Measurements from ENCODE around the gene SIRPG. TPM values are rescaled to one million over a fixed set of nuclear protein-coding genes. Genes with fewer than 3 reads are reported as not detected.
A peak's percentile ranks its signal among the peaks of the same experiment; 100 is the strongest.

Gene SIRPG
- total RNA-seq, 3 donors from 2014 or later (not counting 1 experiment from before 2014, with no cell fraction given) = 1.9 to 3.9 (median 3.1) TPM

DNA sequence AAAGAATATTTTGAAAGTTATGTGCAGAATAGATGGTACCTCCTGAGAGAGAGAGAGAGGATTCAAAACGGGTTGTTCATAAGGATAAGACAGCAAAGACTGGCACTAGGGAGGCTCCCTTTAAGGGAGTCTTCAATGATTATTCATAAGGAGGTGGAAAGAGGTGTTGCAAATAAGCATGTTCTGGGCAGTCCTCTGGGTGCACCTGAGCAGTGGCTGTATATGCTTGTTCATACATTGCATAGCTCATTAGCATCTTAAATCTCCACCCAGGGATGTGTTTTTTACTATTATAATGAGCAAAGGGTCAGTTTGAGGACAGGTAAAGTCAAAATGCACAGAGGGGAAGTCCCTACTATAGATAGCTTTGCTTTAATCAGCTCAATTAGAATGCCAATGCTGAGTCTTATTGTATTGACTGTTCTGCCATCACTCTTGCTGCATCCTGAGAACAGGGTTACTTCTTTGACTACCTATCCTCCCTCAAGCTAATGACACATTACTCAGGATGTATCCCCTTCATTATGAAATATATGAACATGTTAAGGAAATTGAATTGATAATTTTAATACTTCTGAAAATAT is 10.0 kb upstream of the SIRPG start:
- DNase-seq (no peak), ATAC-seq (no peak)
- no peak overlapping the region for H3K27ac ChIP-seq (ENCODE audit: low read length)
- no peaks in the 10 kb centered on the region for H3K9me3 ChIP-seq (ENCODE audit: control insufficient read depth, insufficient read depth, low read length)
- H3K27me3 ChIP-seq (ENCODE audit: control insufficient read depth, insufficient read depth, low read length) = no peaks in the 10 kb centered on the region
- H3K27me3 Mint-ChIP-seq (ENCODE audit: low read depth in 2 of 2) = no peaks in the 10 kb centered on the region
- H3K9me3 Mint-ChIP-seq = no peaks in the 10 kb centered on the region
- intact Hi-C loops (cut with micrococcal nuclease) = no loop called here
- no peak overlapping the region for H3K4me3 ChIP-seq (ENCODE audit: low read length)
- no peaks in the 10 kb centered on the region for H3K36me3 ChIP-seq (ENCODE audit: control insufficient read depth, insufficient read depth, low read length)
- no peak overlapping the region for H3K27ac Mint-ChIP-seq
- H3K36me3 Mint-ChIP-seq = no peaks in the 10 kb centered on the region
- peaks cover 26 to 28% of the 10 kb centered on the region in 2 donors for H3K4me1 Mint-ChIP-seq
- H3K4me1 ChIP-seq (ENCODE audit: control insufficient read depth, insufficient read depth, low read length) = peaks cover 32% of the 10 kb centered on the region
- 59% methylated on average over 1 of the region's 1 CpG for WGBS (ENCODE audit: insufficient coverage)
- TF ChIP-seq, protein P1, sequence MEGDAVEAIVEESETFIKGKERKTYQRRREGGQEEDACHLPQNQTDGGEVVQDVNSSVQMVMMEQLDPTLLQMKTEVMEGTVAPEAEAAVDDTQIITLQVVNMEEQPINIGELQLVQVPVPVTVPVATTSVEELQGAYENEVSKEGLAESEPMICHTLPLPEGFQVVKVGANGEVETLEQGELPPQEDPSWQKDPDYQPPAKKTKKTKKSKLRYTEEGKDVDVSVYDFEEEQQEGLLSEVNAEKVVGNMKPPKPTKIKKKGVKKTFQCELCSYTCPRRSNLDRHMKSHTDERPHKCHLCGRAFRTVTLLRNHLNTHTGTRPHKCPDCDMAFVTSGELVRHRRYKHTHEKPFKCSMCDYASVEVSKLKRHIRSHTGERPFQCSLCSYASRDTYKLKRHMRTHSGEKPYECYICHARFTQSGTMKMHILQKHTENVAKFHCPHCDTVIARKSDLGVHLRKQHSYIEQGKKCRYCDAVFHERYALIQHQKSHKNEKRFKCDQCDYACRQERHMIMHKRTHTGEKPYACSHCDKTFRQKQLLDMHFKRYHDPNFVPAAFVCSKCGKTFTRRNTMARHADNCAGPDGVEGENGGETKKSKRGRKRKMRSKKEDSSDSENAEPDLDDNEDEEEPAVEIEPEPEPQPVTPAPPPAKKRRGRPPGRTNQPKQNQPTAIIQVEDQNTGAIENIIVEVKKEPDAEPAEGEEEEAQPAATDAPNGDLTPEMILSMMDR (IDR thresholded peaks at IDR 0.05) = no peak
- H3K4me3 Mint-ChIP-seq = no peak overlapping the region

DNA sequence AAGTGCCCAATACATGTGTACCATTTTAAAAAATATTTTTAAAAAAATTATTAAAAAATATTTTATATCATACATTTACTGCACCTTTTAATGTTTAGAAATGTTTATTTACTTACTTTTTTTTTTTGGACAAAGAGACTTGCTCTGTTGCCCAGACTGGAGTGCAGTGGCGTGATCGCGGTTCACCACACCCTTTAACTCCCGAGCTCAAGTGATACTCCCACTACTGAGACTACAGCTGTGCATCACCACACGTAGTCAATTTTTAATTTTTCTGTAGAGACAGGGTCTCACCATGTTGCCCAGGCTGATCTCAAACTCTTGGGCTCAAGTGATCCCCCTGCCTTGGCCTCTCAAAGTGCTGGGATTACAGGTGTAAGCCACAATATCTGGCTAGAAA is 9.2 kb upstream of the SIRPG start:
- DNase-seq (no peak), ATAC-seq (no peak)
- Mint-ChIP-seq H3K4me3 (no peak overlapping the region), H3K4me1 (peaks cover 26 to 27% of the 10 kb centered on the region in 2 donors), H3K27me3 (ENCODE audit: low read depth in 2 of 2) (no peaks in the 10 kb centered on the region), H3K36me3 (no peaks in the 10 kb centered on the region), H3K27ac (no peak overlapping the region), H3K9me3 (no peaks in the 10 kb centered on the region)
- Histone ChIP-seq H3K27ac (ENCODE audit: low read length) (no peak overlapping the region), H3K36me3 (ENCODE audit: control insufficient read depth, insufficient read depth, low read length) (no peaks in the 10 kb centered on the region), H3K4me1 (ENCODE audit: control insufficient read depth, insufficient read depth, low read length) (peaks cover 32% of the 10 kb centered on the region), H3K4me3 (ENCODE audit: low read length) (no peak overlapping the region), H3K9me3 (ENCODE audit: control insufficient read depth, insufficient read depth, low read length) (no peaks in the 10 kb centered on the region), H3K27me3 (ENCODE audit: control insufficient read depth, insufficient read depth, low read length) (no peaks in the 10 kb centered on the region)
- intact Hi-C loops (cut with micrococcal nuclease) = no loop called here
- TF ChIP-seq, protein P1 (IDR thresholded peaks at IDR 0.05) = no peak
- WGBS (ENCODE audit: insufficient coverage) = 78% methylated on average over 4 of the region's 5 CpGs

DNA sequence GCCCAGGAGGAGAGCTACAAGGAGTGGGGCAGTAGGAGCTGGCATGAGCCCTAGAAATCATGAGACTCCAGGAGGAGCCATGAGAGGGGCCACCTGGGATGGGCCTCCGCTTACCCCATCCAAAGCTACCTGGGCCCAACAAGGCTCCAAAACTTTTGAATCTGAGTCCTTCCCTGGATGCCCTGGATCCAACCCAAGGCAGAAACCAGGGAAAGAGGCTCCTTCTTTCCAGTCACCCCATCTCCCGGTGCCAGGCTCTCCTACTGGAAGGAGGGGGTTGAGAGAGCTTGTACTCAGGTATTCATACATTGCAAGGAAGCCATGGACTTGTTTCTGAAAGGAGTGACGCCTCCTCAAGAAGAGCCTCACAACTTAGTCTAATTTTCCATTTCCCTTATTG is 7.8 kb upstream of the SIRPG start:
- no peak overlapping the region for H3K4me3 ChIP-seq (ENCODE audit: low read length)
- no peaks in the 10 kb centered on the region for H3K9me3 ChIP-seq (ENCODE audit: control insufficient read depth, insufficient read depth, low read length)
- Mint-ChIP-seq H3K4me3 (peak overlapping the region; percentile 40), H3K4me1 (peaks cover 32 to 39% of the 10 kb centered on the region in 2 donors), H3K36me3 (no peaks in the 10 kb centered on the region), H3K9me3 (no peaks in the 10 kb centered on the region), H3K27ac (peak overlapping the region in 1 of 2 donors; percentile 23), H3K27me3 (ENCODE audit: low read depth in 2 of 2) (no peaks in the 10 kb centered on the region)
- H3K27me3 ChIP-seq (ENCODE audit: control insufficient read depth, insufficient read depth, low read length) = no peaks in the 10 kb centered on the region
- 75% methylated on average over 1 of the region's 3 CpGs for WGBS (ENCODE audit: insufficient coverage)
- peaks cover 42% of the 10 kb centered on the region for H3K4me1 ChIP-seq (ENCODE audit: control insufficient read depth, insufficient read depth, low read length)
- H3K36me3 ChIP-seq (ENCODE audit: control insufficient read depth, insufficient read depth, low read length) = no peaks in the 10 kb centered on the region
- no peak for ATAC-seq
- peak overlapping the region; percentile 13 for H3K27ac ChIP-seq (ENCODE audit: low read length)
- intact Hi-C loops (cut with micrococcal nuclease) = no loop called here
- no peak for DNase-seq
- TF ChIP-seq, protein P1 (IDR thresholded peaks at IDR 0.05) = no peak

GRCh38 chr20:1664911-1665310 is 7.3 kb upstream of the SIRPG start:
- Histone ChIP-seq H3K4me3 (ENCODE audit: low read length) (no peak overlapping the region), H3K36me3 (ENCODE audit: control insufficient read depth, insufficient read depth, low read length) (no peaks in the 10 kb centered on the region), H3K27ac (ENCODE audit: low read length) (peak overlapping the region; percentile 13), H3K27me3 (ENCODE audit: control insufficient read depth, insufficient read depth, low read length) (no peaks in the 10 kb centered on the region), H3K4me1 (ENCODE audit: control insufficient read depth, insufficient read depth, low read length) (peaks cover 42% of the 10 kb centered on the region), H3K9me3 (ENCODE audit: control insufficient read depth, insufficient read depth, low read length) (no peaks in the 10 kb centered on the region)
- H3K27me3 Mint-ChIP-seq (ENCODE audit: low read depth in 2 of 2) = no peaks in the 10 kb centered on the region
- no peaks in the 10 kb centered on the region for H3K9me3 Mint-ChIP-seq
- peak overlapping the region; percentile 40 for H3K4me3 Mint-ChIP-seq
- intact Hi-C loops (cut with micrococcal nuclease) = no loop called here
- ATAC-seq (peak; percentile 21 to 66 (median 43)), DNase-seq (peak in 1 of 2 donors; percentile 78)
- peak overlapping the region in 1 of 2 donors; percentile 23 for H3K27ac Mint-ChIP-seq
- H3K4me1 Mint-ChIP-seq = peaks cover 34 to 43% of the 10 kb centered on the region in 2 donors
- H3K36me3 Mint-ChIP-seq = no peaks in the 10 kb centered on the region
- WGBS (ENCODE audit: insufficient coverage) = 25% methylated on average over 5 of the region's 5 CpGs
- TF ChIP-seq, protein P1 (IDR thresholded peaks at IDR 0.05) = no peak

Measured in natural killer cell (primary cell).